HK-2 (cell line): ENCODE measurements around the gene ETV6.

ENCODE experiments used
- DNase-seq: peaks from one replicate; pipeline ENCODE4 v3.0.0-alpha.2; 2018; ENCODE audit not compliant: unreplicated experiment

Gene ETV6

DNA sequence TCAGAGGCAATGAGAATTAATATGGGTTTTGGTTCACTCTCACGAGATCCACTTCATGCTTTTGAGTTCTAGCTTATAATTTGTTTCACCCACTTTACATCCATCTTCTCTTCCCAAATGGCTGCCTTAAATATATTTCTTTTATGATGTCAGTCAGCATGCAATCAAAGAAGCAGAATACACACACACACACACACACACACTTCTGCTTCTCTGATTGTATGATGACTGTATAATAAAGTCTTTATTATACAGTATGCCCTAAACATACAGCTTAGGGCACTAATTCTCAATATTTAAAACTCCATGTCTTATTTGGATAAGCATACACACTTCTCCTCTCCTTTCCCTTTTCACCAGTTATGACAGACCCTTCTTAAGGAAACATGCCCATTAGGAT, 6.7 kb upstream of the ETV6 start:
- no peak for DNase-seq

DNA sequence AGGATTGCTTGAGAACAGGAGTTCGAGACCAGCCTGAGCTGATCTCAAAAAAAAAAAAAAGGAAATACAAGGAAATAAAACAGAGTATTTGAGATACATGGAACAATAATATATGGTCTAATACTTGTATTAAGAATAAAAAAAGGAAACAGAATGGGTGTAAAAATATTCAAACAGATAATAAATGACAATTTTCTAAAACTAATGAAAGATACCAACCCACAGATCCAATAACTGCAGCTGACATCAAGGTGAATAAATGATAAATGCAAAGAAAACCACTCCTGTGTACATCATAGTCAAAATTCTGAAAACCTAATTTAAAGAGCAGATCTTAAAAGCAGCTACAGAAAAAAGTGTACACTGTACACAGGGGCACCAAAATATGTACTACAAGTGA, 4.1 kb upstream of the ETV6 start:
- DNase-seq = no peak

- DNase-seq = peak; percentile 80
Observed at GRCh38 chr12:11648514-11649412, 711 bp upstream of the ETV6 start.

GRCh38 chr12:11650286-11651281, 1.1 kb downstream of the ETV6 start:
- no peak for DNase-seq

- no peak for DNase-seq
Observed at GRCh38 chr12:11651381-11651780, 1.9 kb downstream of the ETV6 start.

- no peak for DNase-seq
Observed at GRCh38 chr12:11651785-11652184, 2.3 kb downstream of the ETV6 start.

GRCh38 chr12:11652351-11653040, 3.0 kb downstream of the ETV6 start:
- peak; percentile 34 for DNase-seq

GRCh38 chr12:11653215-11653753, 3.8 kb downstream of the ETV6 start:
- no peak for DNase-seq

- DNase-seq = no peak
Observed at GRCh38 chr12:11654338-11654737, 4.9 kb downstream of the ETV6 start.

- DNase-seq = no peak
Observed at GRCh38 chr12:11654802-11655201, 5.3 kb downstream of the ETV6 start.

- DNase-seq = no peak
Observed at GRCh38 chr12:11655842-11656241, 6.4 kb downstream of the ETV6 start.

DNA sequence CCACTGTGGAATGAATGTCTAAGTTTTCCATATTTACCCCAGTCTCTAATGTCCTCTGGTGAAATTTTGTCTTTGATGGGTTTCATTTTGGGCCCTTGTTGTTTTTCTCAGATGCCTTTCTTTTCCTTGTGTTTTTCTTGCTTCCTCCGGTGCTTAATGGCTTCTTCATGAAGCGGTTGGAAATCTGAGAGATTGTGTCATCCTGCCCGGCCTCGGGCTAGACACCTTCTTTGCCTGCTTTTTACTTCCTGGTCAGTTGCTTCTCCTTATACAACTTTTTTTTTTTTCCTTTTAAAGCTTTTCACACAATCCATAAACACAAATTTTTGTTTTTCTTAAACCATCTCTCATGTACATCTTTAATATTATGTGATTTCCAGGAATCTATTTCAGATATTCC, 7.1 kb downstream of the ETV6 start:
- no peak for DNase-seq

DNA sequence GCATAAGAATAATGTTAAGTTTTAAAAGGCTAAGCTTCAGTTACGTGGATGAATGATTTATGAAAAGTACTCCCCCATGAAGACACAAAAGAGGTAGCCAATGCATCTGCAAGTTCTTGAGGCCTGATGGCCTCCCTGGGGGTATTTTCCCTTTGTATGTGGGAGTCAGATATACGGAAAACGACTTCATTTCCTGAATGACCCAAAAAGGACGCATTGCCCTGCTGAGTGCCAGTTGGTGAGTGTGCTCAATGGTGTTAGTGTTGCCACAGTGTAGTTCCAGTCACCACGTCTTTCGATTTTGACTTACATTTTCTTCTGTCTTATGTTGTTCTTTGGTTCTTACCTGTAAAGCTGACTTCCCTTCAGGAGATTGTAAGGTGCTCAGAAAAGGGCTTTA, 8.0 kb downstream of the ETV6 start:
- no peak for DNase-seq

DNA sequence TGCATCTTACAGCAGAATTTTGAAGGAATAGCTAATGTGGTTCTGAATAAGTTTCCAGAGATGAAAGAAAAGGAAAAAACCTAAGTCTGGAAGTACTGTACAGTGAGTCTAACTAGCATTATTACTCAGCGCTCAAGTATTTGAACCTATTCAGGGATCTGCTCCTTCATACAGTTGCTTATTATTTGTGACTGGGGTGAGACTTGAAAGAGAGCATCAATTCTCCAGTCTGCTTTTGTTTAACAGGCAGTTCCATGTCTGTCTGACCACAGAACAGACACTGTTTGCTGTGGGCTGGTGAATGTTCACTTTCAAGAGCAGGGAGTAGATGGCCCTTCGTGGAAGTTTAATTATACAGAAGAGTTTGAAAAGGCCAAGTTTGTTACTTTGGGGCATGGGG, 9.3 kb downstream of the ETV6 start:
- DNase-seq = no peak

DNA sequence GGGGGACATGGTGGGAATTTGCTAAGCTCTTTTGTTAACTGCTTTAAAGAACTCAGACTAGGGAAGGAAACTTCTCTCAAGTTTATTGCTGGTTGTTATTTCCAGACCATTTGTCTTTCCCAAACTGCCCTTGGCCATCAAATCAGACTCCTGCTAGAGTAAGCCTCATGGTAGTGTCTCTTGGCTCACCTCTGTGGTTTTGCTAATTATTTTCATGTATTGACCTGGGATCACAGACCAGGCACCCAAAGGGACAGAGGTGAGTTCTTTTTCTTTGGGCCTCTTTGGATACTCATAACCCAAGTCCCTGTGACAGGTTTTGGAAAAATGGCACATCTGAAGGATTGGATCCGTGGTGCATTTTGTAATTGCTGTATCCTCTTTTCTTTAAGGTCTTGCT, 11.2 kb downstream of the ETV6 start:
- DNase-seq = no peak

DNA sequence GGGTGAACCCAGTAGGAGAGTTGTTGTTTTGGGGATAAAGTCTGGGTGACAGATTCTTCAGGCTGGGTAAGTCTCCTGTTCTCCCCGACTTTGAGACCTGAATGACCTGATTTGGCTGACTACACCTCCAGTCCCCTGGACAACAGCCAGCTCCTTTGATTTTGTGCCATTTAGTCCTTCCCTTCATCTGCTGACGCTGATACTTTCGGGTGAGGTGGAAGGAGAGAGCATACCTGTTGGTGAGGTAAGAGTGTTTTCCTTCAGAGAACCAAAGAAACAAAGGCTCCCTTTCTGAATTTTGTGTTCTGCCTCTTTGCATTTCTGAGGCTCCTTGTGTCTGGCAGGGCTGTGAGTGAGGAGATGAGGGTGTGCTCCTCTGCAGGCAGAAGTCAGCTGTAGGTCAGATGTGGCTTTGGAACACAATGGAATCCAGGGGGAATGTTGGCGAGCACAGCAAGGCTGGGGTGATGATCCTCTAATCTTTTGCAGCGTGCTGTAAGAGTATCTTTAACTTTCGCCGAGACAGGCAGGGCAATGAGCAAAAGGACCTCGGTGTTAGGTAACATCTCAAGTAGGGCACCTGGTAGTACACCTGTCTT, 12.1 kb downstream of the ETV6 start:
- DNase-seq = no peak

DNA sequence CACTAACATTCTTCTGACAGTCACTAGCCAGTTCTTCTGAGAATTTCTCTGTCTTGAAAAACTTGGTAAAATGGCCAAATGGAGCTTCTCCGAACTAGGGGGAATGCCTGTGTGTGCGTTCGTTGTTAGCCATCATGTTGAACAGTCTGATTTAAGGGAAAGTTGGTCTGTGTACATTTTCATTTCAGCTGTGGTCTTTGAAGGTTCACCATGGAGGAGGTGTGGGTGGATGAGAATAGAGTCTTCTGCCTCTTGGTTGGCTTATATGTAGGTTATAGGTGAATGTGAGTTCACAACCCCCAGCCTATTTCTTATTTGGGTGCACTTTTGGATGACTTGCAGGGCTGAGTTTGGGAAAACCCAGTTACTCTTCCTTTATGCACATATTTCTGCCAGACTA, 12.9 kb downstream of the ETV6 start:
- DNase-seq = no peak

GRCh38 chr12:11663130-11663529, 13.7 kb downstream of the ETV6 start:
- DNase-seq = no peak

- no peak for DNase-seq
Observed at GRCh38 chr12:11664101-11664500, 14.6 kb downstream of the ETV6 start.

GRCh38 chr12:11666131-11667050, 16.9 kb downstream of the ETV6 start:
- no peak for DNase-seq
